NT2/D1 (cell line): Measurements from ENCODE around the gene GRAMD4.

Experiments
- DNase-seq: peaks from one replicate; pipeline ENCODE4 v3.0.0-alpha.2; 2011; ENCODE audit warnings: low read depth, low spot score
- H3K27me3 ChIP-seq: 2 replicates; pipeline ENCODE4 v1.6.0; 2011; ENCODE audit warnings: mild to moderate bottlenecking; ENCODE audit not compliant: insufficient read length, insufficient read depth
- H3K36me3 ChIP-seq: 2 replicates; pipeline ENCODE4 v1.6.1; 2011; ENCODE audit warnings: mild to moderate bottlenecking, low read length, mixed read lengths; ENCODE audit not compliant: insufficient read depth, insufficient read length
- H3K4me1 ChIP-seq: 2 replicates; pipeline ENCODE4 v1.5.1; 2011; ENCODE audit not compliant: insufficient read depth, insufficient read length
- H3K4me3 ChIP-seq: 2 replicates; pipeline ENCODE4 v1.5.1; 2011; ENCODE audit warnings: low read depth; ENCODE audit not compliant: insufficient read length
- H3K9ac ChIP-seq: 2 replicates; pipeline ENCODE4 v1.6.0; 2011; ENCODE audit warnings: low read depth; ENCODE audit not compliant: insufficient read length
- H3K9me3 ChIP-seq: 2 replicates; pipeline ENCODE4 v1.5.1; 2011; ENCODE audit warnings: mild to moderate bottlenecking, low read length; ENCODE audit not compliant: insufficient read depth
- SUZ12 ChIP-seq: IDR thresholded peaks from 2 replicates; pipeline ENCODE4 v1.6.1; 2011; ENCODE audit not compliant: insufficient read length, insufficient read depth; ENCODE audit errors: extremely low read depth
- YY1 ChIP-seq: IDR thresholded peaks from 2 replicates; pipeline ENCODE4 v1.6.1; 2011; ENCODE audit not compliant: insufficient read length, insufficient read depth
- ZNF274 ChIP-seq: IDR thresholded peaks from 2 replicates; pipeline ENCODE4 v1.6.1; 2011; ENCODE audit warnings: mild to moderate bottlenecking, low read depth, low read length

The GRAMD4 gene

DNA sequence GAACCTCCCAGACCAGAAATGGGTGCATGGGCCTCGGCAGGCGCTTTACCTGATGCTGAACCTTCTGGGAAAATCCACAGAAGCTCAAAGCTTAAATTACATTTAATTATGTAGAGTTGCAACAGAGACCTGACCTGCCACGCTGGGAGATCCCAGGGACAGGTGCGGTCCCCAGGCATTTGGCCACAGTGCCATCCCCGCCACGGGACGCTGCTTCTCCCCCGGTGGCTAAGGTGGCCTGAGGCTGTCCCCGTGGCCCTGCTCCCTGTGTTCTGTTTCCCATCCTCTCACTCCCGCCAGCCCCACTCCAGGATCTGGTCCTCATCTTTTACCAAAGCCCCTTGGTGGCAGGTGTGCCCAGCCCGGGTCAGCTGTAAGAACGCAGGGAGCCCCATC, 39.6 kb downstream of the GRAMD4 start:
- no peak overlapping the region for H3K9ac ChIP-seq
- H3K4me1 ChIP-seq: peaks cover 11% of the 10 kb centered on the region
- TF ChIP-seq SUZ12 (no peak), ZNF274 (no peak), YY1 (no peak)

DNA sequence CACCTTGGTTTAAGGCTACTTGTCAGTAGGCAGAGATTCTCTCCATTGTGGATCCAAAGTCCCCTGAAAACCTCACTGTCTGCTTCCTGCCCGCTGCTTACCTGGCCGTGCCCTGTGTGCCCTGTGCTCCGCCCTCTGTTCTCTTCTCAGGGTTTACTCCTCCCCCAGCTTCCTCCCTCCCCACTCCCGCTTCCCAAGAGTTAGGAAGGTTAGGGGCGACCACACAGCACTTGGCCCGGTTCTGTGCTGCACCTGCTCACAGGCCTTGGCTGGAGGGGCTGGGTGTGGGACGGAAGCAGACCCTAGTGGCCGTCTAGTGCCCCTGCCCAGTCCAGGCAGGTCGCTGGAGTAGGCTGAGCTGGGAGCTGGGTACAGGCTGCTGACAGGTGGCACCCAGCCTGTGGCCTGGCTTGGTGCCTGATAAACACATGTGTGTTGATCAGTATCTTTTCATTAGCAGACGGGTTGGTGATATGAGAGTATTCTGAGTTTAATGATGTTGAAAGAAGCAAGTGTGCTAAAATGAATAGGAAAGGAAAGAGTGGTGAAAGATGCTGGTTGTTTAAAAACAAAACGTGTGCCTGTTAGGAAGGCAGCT, 40.5 kb downstream of the GRAMD4 start:
- TF ChIP-seq YY1 (no peak), ZNF274 (no peak), SUZ12 (no peak)
- DNase-seq: no peak
- Histone ChIP-seq H3K9me3 (no peaks in the 10 kb centered on the region), H3K4me3 (no peak overlapping the region), H3K27me3 (no peaks in the 10 kb centered on the region), H3K36me3 (no peaks in the 10 kb centered on the region), H3K9ac (no peak overlapping the region), H3K4me1 (peaks cover 11% of the 10 kb centered on the region)

More for the DNA sequence above, 39.6 kb downstream of the GRAMD4 start:
- Histone ChIP-seq H3K27me3 (no peaks in the 10 kb centered on the region), H3K4me3 (no peak overlapping the region), H3K36me3 (no peaks in the 10 kb centered on the region), H3K9me3 (no peaks in the 10 kb centered on the region)
- no peak for DNase-seq

DNA sequence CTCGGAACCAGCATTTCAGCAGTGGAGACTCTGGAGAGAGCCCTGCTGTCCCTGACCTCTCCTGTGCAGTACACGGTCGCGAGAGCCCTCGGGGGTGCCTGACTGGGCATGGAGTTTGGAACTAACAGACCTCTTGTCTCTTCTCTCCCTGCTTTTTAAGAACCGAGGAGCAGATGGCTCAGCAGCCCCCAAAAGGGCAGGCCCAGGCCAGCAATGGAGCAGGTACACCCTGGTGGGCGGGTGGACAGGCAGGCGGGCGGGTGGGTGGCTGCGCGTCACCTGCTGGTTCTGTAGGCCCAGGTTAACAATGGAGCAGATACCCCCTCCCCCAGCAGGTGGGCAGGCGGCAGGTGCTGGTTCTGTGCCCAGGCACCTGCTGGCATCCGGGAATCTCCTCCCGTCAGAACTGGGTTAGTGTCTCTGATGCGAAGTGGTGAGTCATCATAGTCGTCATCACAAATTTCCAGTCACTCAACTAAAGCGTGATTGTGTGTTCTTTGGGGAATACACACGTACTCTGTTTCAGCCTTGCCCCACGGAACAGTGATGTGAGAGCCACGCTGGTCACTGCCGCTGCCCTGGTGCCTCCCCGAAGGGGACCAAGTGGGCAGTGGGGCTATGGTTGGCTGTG, 41.1 kb downstream of the GRAMD4 start:
- DNase-seq: no peak
- H3K9ac ChIP-seq: no peak overlapping the region
- peaks cover 11% of the 10 kb centered on the region for H3K4me1 ChIP-seq
- H3K36me3 ChIP-seq: no peaks in the 10 kb centered on the region
- no peak overlapping the region for H3K4me3 ChIP-seq
- TF ChIP-seq ZNF274: no peak
- no peak for TF ChIP-seq SUZ12
- TF ChIP-seq YY1: no peak
- H3K27me3 ChIP-seq: no peaks in the 10 kb centered on the region
- H3K9me3 ChIP-seq: no peaks in the 10 kb centered on the region

DNA sequence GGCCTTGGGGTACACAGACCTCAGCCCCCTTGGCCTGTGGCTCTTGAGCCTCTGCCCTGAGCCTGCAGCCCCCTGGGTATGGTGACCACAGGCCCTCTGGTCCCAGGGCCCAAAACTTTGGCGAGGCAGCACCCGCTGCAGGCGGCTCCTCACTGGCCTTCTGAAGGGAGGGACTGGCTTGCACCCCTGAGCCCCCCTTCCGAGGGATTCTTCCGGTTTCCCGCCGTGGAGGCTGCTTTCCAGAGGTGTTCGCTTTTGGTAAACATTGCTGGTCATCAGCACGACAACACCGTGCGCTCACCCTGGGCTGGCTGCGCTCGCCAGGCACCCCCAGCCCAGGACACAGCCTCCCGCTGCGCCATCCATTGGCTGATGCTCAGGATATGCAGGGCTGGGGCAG, 42.0 kb downstream of the GRAMD4 start:
- DNase-seq: no peak
- TF ChIP-seq SUZ12: no peak
- TF ChIP-seq ZNF274: no peak
- no peak for TF ChIP-seq YY1
- Histone ChIP-seq H3K9me3 (no peaks in the 10 kb centered on the region), H3K9ac (no peak overlapping the region), H3K4me3 (no peak overlapping the region), H3K36me3 (peaks cover 3% of the 10 kb centered on the region), H3K27me3 (no peaks in the 10 kb centered on the region), H3K4me1 (peaks cover 11% of the 10 kb centered on the region)

DNA sequence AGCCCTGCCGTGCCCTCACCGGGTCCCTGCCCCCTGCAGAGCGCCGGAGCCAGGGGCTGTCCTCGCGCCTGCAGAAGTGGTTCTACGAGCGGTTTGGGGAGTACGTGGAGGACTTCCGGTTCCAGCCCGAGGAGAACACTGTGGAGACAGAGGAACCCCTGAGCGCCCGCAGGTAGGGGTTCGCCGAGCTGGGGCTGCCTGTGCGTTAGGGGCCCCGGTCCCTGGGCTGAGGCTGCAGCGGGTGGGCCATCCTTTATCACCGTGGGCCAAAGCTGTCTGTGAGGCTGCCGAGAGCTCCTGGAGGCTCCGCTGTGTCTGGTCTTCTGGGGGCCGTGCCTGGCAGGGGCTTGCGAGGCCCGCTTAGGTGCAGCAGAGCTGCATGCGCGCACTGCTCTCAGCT, 42.8 kb downstream of the GRAMD4 start:
- peaks cover 11% of the 10 kb centered on the region for H3K4me1 ChIP-seq
- no peak for DNase-seq
- H3K9me3 ChIP-seq: no peaks in the 10 kb centered on the region
- no peaks in the 10 kb centered on the region for H3K27me3 ChIP-seq
- no peak overlapping the region for H3K4me3 ChIP-seq
- peaks cover 3% of the 10 kb centered on the region for H3K36me3 ChIP-seq
- TF ChIP-seq SUZ12: no peak
- TF ChIP-seq YY1: no peak
- no peak for TF ChIP-seq ZNF274
- H3K9ac ChIP-seq: no peak overlapping the region

DNA sequence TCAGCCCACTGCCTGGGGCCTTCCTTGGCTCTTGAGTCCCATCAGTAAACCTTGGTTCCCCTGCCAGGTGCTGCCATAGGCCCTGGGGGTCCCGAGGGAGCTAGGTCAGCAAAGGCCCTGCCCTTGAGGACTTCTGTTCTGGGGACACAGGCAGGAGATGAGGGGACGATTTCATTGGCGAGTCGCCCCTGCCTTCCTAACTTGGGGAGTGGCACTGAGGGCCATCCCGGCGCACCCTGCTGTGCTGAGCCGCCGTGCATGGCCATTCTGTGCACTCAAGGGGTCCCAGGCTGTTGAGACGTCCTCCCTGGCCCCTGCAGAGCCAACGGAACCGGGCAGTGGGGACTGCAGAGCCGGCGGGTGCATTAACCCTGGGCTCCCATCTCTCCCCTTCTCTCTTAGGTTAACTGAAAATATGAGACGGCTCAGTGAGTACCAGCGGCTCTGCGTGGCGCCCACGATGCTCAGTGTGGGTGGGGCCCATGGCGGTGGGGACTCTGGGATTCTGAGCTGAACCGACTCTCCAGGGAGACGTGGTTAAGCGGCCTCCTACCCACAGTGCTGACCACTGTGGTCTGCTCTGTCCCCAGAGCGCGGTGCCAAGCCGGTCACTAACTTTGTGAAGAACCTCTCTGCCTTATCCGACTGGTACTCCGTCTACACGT, 43.4 kb downstream of the GRAMD4 start:
- Histone ChIP-seq H3K36me3 (peaks cover 3% of the 10 kb centered on the region), H3K9me3 (no peaks in the 10 kb centered on the region), H3K9ac (no peak overlapping the region), H3K27me3 (no peaks in the 10 kb centered on the region), H3K4me3 (no peak overlapping the region), H3K4me1 (peaks cover 11% of the 10 kb centered on the region)
- TF ChIP-seq SUZ12 (no peak), ZNF274 (no peak), YY1 (no peak)
- no peak for DNase-seq

DNA sequence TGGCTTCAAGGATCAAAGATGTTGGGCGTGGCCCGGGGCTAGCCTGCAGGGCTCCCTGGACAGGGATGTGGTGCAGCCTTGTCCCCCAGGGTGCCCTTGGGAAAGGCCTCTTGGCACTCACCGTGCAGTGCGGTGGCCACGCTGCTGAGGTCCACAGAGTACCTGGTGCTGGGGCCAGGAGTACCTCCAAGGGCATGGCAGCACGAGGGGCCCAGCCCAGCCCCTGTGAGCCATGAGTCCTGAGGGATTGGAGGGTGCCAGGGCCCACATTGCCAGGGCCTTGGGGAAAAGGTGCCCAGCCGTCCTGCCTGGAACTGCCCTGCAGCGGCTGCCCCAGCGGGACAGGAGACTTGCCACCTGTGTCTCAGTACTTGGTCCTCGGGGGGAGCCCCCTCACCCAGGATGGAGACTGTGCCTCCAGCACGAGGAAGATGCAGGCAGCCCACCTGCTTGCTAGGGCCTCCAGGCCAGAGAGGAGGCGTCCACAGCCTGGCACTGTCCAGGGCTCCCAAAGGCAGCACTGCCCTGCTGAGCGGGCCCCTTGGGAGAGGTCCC, 44.2 kb downstream of the GRAMD4 start:
- no peaks in the 10 kb centered on the region for H3K27me3 ChIP-seq
- H3K9me3 ChIP-seq: no peaks in the 10 kb centered on the region
- no peak for DNase-seq
- peaks cover 11% of the 10 kb centered on the region for H3K4me1 ChIP-seq
- peaks cover 8% of the 10 kb centered on the region for H3K36me3 ChIP-seq
- TF ChIP-seq ZNF274 (no peak), SUZ12 (no peak), YY1 (no peak)
- H3K4me3 ChIP-seq: no peak overlapping the region
- H3K9ac ChIP-seq: no peak overlapping the region
